ENCODE results near the gene LRP11.
"Not testable (repeated sequence)": the region's sequence is repeated elsewhere in the genome, so short reads cannot be mapped to it uniquely, and the experiment has no call there.

The LRP11 gene

GRCh38 chr6:149846321-149846720 lies 17.8 kb downstream of the LRP11 start:
- H3F3A ChIP-seq (ENCODE audit: insufficient read depth, low read length), result no peaks in the 10 kb centered on the region
- no peaks in the 10 kb centered on the region for H3K9me3 ChIP-seq (ENCODE audit: low read length)
- 0 out of 2 replicates have a peak, but pooled peaks cover 4% of the 10 kb centered on the region for H3K27me3 ChIP-seq (ENCODE audit: insufficient read depth, low read length)
- no peaks in the 10 kb centered on the region for H3K4me1 ChIP-seq (ENCODE audit: insufficient read depth, low read length, severe bottlenecking)
- H3K9me2 ChIP-seq (ENCODE audit: low read depth, low read length), result no peaks in the 10 kb centered on the region
- no peak overlapping the region for H3K9ac ChIP-seq (ENCODE audit: low read length)
- no peak overlapping the region for H2AFZ ChIP-seq (ENCODE audit: low read length)
- no peaks in the 10 kb centered on the region for H3K79me2 ChIP-seq (ENCODE audit: insufficient read depth, low read length)
- H4K20me1 ChIP-seq (ENCODE audit: insufficient read depth, low read length), result no peaks in the 10 kb centered on the region
- H3K4me3 ChIP-seq (ENCODE audit: low read depth, low read length, poor library complexity, severe bottlenecking), result no peak overlapping the region
- H3K36me3 ChIP-seq (ENCODE audit: insufficient read depth, low read length), result no peaks in the 10 kb centered on the region
- TF ChIP-seq CTCF (IDR thresholded peaks at IDR 0.05; ENCODE audit: low read length) (no peak), EZH2 (IDR thresholded peaks at IDR 0.05; ENCODE audit: borderline replicate concordance, low read length) (no peak)
- H3K4me2 ChIP-seq (ENCODE audit: low read length), result no peak overlapping the region
- H3K27ac ChIP-seq (ENCODE audit: low read depth, low read length, poor library complexity, severe bottlenecking), result no peak overlapping the region

GRCh38 chr6:149845549-149845948 lies 18.6 kb downstream of the LRP11 start:
- H3K9me2 ChIP-seq (ENCODE audit: low read depth, low read length), result no peaks in the 10 kb centered on the region
- H3K9me3 ChIP-seq (ENCODE audit: low read length), result no peaks in the 10 kb centered on the region
- no peak overlapping the region for H3K4me3 ChIP-seq (ENCODE audit: low read depth, low read length, poor library complexity, severe bottlenecking)
- H3K27me3 ChIP-seq (ENCODE audit: insufficient read depth, low read length), result 0 out of 2 replicates have a peak, but pooled peaks cover 4% of the 10 kb centered on the region
- no peaks in the 10 kb centered on the region for H4K20me1 ChIP-seq (ENCODE audit: insufficient read depth, low read length)
- no peak overlapping the region for H3K9ac ChIP-seq (ENCODE audit: low read length)
- no peaks in the 10 kb centered on the region for H3K36me3 ChIP-seq (ENCODE audit: insufficient read depth, low read length)
- no peak overlapping the region for H3K27ac ChIP-seq (ENCODE audit: low read depth, low read length, poor library complexity, severe bottlenecking)
- H3F3A ChIP-seq (ENCODE audit: insufficient read depth, low read length), result no peaks in the 10 kb centered on the region
- H2AFZ ChIP-seq (ENCODE audit: low read length), result no peak overlapping the region
- TF ChIP-seq EZH2 (IDR thresholded peaks at IDR 0.05; ENCODE audit: borderline replicate concordance, low read length) (no peak), CTCF (IDR thresholded peaks at IDR 0.05; ENCODE audit: low read length) (no peak)
- no peaks in the 10 kb centered on the region for H3K79me2 ChIP-seq (ENCODE audit: insufficient read depth, low read length)
- H3K4me2 ChIP-seq (ENCODE audit: low read length), result no peak overlapping the region
- no peaks in the 10 kb centered on the region for H3K4me1 ChIP-seq (ENCODE audit: insufficient read depth, low read length, severe bottlenecking)

- Histone ChIP-seq H3K4me1 (ENCODE audit: insufficient read depth, low read length, severe bottlenecking) (no peaks in the 10 kb centered on the region), H3K36me3 (ENCODE audit: insufficient read depth, low read length) (no peaks in the 10 kb centered on the region)
These were observed 19.7 kb downstream of the LRP11 start for GRCh38 chr6:149844480-149844879.

GRCh38 chr6:149844036-149844435 lies 20.1 kb downstream of the LRP11 start:
- not testable (repeated sequence) for H3K4me3 ChIP-seq (ENCODE audit: low read depth, low read length, poor library complexity, severe bottlenecking); H3K27ac ChIP-seq (ENCODE audit: low read depth, low read length, poor library complexity, severe bottlenecking); H3K4me2 ChIP-seq (ENCODE audit: low read length)

More at GRCh38 chr6:149844480-149844879, 19.7 kb downstream of the LRP11 start:
- Histone ChIP-seq H4K20me1 (ENCODE audit: insufficient read depth, low read length) (no peaks in the 10 kb centered on the region), H3K9me3 (ENCODE audit: low read length) (no peaks in the 10 kb centered on the region), H3K27me3 (ENCODE audit: insufficient read depth, low read length) (0 out of 2 replicates have a peak, but pooled peaks cover 4% of the 10 kb centered on the region), H3K4me3 (ENCODE audit: low read depth, low read length, poor library complexity, severe bottlenecking) (no peak overlapping the region), H3K27ac (ENCODE audit: low read depth, low read length, poor library complexity, severe bottlenecking) (no peak overlapping the region), H3K79me2 (ENCODE audit: insufficient read depth, low read length) (no peaks in the 10 kb centered on the region), H3K9me2 (ENCODE audit: low read depth, low read length) (no peaks in the 10 kb centered on the region), H3F3A (ENCODE audit: insufficient read depth, low read length) (no peaks in the 10 kb centered on the region), H3K9ac (ENCODE audit: low read length) (no peak overlapping the region), H3K4me2 (ENCODE audit: low read length) (no peak overlapping the region), H2AFZ (ENCODE audit: low read length) (no peak overlapping the region)
- TF ChIP-seq CTCF (IDR thresholded peaks at IDR 0.05; ENCODE audit: low read length), result no peak
- no peak for TF ChIP-seq EZH2 (IDR thresholded peaks at IDR 0.05; ENCODE audit: borderline replicate concordance, low read length)

More at GRCh38 chr6:149844036-149844435, 20.1 kb downstream of the LRP11 start:
- not testable (repeated sequence) for H3K4me1 ChIP-seq (ENCODE audit: insufficient read depth, low read length, severe bottlenecking); H3K79me2 ChIP-seq (ENCODE audit: insufficient read depth, low read length); H3K9me3 ChIP-seq (ENCODE audit: low read length); H4K20me1 ChIP-seq (ENCODE audit: insufficient read depth, low read length); H3K27me3 ChIP-seq (ENCODE audit: insufficient read depth, low read length); H3K9me2 ChIP-seq (ENCODE audit: low read depth, low read length); H3K9ac ChIP-seq (ENCODE audit: low read length); H2AFZ ChIP-seq (ENCODE audit: low read length); H3F3A ChIP-seq (ENCODE audit: insufficient read depth, low read length); H3K36me3 ChIP-seq (ENCODE audit: insufficient read depth, low read length)

Data from OCI-LY1 (cell line).